GM19372 (cell line): ENCODE data around the gene BAIAP2L1.

ENCODE experiments used
- ATAC-seq: cut with Tn5 transposase; IDR thresholded peaks from one replicate; pipeline ENCODE4 v1.9.1; 2021; ENCODE audit warnings: mild to moderate bottlenecking, low read depth, moderate library complexity; ENCODE audit not compliant: unreplicated experiment

Gene BAIAP2L1

GRCh38 chr7:98297626-98298286 lies 103.1 kb downstream of the BAIAP2L1 start:
- ATAC-seq, result no peak

- no peak for ATAC-seq
Observed at GRCh38 chr7:98296833-98297232, 104.1 kb downstream of the BAIAP2L1 start.

- no peak for ATAC-seq
Observed at GRCh38 chr7:98295467-98296192, 105.3 kb downstream of the BAIAP2L1 start.

GRCh38 chr7:98294798-98295382 lies 106.0 kb downstream of the BAIAP2L1 start:
- ATAC-seq, result peak; percentile 79

- ATAC-seq, result no peak
Observed at GRCh38 chr7:98294326-98294725, 106.6 kb downstream of the BAIAP2L1 start.

GRCh38 chr7:98293746-98294145 lies 107.1 kb downstream of the BAIAP2L1 start:
- ATAC-seq, result no peak

- ATAC-seq, result no peak
Observed at GRCh38 chr7:98293265-98293664, 107.6 kb downstream of the BAIAP2L1 start.

- no peak for ATAC-seq
Observed at GRCh38 chr7:98291717-98292116, 109.2 kb downstream of the BAIAP2L1 start.

- no peak for ATAC-seq
Observed at GRCh38 chr7:98289333-98289875, 111.5 kb downstream of the BAIAP2L1 start.

DNA sequence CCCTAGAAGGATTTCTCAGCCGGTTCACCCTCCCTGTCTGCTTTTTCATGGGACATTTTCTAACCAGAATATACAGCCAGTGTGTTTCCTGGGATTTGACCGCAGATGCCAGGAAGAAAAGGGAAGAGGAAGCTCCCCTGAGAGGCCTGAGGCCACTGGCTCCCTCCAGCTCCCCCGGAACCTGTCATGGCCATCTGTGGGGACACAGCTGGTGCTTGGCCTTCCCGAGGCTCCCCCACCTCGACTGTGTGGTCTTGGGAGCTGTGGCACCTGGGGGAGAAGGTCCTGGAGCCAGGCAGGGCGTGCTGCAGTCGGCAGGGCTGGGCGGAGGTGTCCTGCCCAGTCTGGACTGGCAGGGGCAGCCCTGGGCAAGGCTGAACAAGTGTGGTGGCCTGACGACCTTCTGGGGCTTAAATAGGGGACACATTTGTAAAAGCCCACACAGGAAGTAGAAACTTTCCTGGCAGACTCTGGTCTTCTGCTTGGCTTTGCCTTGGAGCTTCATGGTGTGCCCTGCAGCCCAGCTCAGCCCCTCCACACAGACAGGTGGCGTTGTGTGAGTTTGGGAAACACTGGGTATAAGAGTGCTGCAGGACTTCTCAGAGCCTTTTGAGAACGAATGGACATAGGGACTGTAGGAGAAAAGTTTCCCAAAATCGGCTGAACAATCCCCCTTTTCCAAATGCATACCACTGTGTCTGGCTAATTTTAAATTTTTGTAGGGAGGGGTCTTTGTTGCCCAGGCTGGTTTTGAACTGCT lies 112.6 kb downstream of the BAIAP2L1 start:
- no peak for ATAC-seq

DNA sequence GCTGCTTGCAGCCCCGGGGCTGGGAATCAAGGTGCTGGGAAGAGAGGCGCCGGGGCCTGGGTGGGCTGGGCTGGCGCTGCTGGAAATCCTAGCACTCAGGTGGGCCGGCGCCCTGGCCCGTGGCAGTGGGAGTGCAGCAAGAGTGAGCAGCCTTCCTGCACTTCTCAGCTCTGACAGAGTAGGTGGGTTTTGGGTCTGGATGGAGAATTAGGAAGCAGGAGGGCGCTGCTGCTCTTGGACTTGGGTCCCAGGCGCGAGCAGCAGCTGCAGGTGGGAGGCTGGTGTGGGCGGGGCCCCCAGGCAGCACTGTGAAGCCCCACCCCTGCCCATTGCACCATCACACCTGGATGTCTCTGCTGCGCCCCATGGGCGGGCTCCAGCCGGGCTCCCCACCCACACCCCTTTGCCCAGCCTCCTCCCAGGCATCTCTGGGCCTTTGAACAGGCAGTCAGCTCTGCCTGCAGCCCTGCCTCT lies 113.4 kb downstream of the BAIAP2L1 start:
- ATAC-seq, result no peak

DNA sequence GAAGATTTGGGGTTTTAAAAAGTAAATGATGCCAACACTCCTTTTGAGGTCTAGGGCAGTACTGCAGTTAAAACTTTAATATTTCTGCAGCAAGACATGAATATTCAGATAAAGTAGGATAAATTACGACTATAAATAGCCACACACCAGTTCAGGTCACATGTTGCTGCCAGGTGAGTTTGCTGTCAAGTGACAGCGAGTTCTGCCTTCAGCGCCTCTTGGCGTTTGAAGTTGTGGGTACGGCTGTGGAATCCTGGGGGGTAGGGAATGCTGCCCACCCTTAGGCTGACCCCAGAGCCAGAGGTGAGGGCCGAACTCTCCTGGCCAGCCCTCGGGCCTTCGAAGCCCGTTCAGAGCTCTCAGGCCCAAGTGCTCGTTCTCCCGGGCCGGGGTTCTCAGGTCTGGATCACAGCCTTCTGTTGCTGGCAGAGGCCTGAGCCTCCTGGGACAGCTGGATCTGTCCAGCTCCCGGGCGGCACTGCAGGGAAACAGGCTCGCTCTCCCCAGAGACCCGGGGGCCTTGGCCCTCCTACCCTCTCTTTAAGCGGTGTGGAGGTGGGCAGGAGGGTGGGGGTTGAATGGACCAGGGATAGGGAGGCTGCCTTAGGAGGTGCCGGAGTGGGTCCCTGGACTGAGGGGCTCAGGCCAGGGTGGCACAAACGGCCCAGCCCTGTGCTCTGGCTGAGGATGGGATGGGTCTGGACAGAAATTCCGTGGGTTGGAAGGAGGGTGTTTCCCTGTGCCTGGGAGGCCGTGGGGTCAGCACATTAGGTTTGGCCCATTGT lies 114.0 kb downstream of the BAIAP2L1 start:
- ATAC-seq, result no peak

- no peak for ATAC-seq
Observed at GRCh38 chr7:98286093-98286539, 114.8 kb downstream of the BAIAP2L1 start.

DNA sequence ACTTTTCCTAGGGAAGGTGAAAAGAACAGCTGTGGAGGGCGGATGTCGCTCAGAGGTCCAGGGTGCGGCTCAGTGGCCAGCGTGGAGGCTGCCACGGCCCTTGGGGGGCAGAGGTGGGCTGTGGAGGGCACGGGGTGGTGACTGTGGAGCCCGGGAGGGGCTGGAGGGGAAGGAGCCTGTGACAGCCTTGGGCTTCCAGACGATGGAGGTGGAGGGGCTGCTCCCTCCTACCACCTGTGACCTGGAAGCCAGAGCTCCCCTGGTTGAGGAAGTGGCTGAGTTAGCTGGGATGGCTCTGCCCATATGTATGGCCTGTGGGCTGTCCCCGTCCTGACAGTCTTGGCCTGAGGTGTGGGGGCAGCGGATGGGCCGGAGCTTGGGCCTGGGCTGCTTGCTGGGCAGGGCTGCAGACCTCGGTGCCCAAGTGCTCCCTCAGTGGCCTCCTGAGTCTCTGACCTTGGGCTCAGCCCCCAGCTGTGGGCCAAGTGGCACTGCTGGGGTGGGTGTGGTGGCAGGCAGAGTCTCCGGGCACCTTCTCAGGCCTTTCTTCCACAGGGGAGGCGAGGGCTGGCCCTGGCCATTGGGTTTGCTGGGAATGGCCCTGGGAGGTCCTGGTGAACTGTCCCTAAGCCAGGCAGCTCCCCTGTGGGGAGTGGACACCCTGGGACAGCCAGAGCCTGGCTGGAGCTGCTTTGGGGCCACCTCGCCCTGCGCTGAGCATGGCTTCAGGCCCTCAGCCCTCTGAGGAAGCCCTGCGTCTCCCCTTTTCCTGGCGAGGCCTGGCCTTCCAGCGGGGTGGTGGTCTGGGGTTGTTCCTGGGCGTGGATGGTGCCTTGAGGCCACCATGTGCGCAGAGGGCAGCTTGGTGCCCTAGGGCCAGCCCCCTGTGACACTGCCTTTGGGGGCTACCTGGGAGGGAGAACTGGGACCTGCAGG lies 115.5 kb downstream of the BAIAP2L1 start:
- ATAC-seq, result no peak

DNA sequence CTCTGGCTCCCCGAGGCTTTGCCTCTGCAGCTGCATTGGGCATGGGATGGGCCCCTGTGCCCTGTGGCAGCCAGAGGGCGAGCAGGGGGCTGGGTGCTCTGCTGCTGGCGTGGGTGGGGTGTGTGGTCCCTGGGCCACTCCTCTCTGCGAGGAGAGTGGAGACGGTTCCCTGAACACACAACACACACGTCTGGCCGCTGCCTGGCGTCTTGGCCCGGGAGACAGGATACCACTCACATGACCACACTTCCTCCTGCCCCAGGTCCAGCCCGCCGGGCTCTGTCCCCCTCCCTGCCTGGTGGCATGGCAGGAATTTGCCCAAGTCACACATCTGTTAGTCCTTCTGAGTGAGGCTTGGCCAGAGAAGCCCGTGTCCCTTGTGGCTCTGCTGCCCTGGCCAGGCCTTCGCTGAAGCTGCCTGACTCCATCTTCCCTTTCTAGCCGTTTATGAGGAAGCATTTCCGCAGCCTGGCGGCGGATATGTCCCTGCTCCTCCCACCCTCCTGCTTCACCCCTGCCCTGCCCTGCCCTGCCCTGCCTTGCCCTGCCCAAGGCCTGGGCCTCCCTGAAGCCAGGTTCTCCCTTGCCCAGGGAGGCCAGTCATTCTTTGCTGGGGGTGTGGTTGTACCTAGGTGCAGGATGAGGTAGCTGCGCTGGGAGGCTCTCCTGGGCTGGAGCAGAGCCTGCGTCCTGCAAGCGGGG lies 116.4 kb downstream of the BAIAP2L1 start:
- ATAC-seq, result no peak

DNA sequence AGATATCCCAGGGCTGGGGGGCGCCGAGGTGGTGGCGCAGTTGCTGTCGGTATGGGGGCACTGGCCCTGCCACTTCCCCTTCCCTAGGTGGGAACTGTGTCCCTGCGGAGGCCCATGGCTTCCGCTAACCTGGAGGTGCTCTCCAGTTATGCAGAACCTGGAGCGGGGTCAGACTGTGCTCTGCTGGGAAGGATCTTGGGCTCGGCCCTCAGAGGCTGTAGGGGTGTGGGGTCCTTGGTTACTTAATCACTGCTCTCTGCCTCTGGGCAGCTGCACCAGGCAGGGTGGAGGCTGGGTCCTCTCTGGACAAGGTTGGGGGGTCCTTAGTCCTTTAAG lies 117.0 kb downstream of the BAIAP2L1 start:
- ATAC-seq, result no peak

- ATAC-seq, result no peak
Observed at GRCh38 chr7:98283127-98283886, 117.6 kb downstream of the BAIAP2L1 start.

GRCh38 chr7:98282703-98283102 lies 118.2 kb downstream of the BAIAP2L1 start:
- ATAC-seq, result no peak
